GM12873 (cell line): ENCODE results near the gene MCOLN2.

ENCODE experiments used
- TF ChIP-seq, protein P1 (sequence below): IDR thresholded peaks from 2 replicates; pipeline ENCODE4 v1.5.1; 2012; ENCODE audit warnings: low read depth, mild to moderate bottlenecking, moderate library complexity, low read length, control low read depth; ENCODE audit not compliant: insufficient read depth; ENCODE audit errors: missing control alignments

The MCOLN2 gene

DNA sequence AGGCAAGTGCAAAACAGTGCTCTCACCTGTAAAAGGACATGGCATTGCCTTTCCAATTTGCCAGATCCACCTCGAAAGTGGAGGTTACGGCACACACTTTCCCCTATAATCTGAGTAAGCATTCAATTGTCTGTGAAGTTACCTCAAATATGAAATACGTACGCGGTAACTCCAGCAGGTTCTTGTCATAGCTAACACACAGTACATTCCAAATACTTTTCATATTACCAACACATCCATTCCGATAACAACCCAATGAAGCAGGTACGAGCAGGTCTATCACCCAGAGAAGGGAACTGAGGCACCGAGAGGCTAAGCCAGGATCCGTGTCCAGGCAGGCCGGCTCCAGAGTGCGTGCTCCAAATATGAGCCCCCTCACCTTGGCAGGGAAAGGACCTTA is 57.2 kb downstream of the MCOLN2 start:
- TF ChIP-seq, protein P1, sequence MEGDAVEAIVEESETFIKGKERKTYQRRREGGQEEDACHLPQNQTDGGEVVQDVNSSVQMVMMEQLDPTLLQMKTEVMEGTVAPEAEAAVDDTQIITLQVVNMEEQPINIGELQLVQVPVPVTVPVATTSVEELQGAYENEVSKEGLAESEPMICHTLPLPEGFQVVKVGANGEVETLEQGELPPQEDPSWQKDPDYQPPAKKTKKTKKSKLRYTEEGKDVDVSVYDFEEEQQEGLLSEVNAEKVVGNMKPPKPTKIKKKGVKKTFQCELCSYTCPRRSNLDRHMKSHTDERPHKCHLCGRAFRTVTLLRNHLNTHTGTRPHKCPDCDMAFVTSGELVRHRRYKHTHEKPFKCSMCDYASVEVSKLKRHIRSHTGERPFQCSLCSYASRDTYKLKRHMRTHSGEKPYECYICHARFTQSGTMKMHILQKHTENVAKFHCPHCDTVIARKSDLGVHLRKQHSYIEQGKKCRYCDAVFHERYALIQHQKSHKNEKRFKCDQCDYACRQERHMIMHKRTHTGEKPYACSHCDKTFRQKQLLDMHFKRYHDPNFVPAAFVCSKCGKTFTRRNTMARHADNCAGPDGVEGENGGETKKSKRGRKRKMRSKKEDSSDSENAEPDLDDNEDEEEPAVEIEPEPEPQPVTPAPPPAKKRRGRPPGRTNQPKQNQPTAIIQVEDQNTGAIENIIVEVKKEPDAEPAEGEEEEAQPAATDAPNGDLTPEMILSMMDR: no peak

DNA sequence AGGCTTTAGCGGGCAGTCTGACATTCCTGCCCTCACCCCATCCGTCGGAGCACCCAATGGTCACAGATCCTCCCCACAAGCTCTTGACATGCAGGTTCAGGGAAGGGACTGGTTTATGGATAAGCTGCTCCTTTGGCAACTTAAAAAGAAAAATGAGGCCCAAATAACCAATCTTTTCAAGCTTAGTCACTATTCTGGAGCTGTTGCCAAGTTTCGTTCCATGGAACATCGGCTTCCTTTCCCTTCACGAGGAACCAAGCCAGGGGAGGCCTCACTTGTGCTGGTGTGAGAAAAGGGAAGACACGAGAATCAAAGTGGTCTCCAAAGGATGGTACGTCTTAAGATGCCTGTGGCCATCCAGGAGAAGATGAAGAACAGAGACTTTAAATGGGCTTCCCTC is 57.8 kb downstream of the MCOLN2 start:
- TF ChIP-seq, protein P1: no peak

DNA sequence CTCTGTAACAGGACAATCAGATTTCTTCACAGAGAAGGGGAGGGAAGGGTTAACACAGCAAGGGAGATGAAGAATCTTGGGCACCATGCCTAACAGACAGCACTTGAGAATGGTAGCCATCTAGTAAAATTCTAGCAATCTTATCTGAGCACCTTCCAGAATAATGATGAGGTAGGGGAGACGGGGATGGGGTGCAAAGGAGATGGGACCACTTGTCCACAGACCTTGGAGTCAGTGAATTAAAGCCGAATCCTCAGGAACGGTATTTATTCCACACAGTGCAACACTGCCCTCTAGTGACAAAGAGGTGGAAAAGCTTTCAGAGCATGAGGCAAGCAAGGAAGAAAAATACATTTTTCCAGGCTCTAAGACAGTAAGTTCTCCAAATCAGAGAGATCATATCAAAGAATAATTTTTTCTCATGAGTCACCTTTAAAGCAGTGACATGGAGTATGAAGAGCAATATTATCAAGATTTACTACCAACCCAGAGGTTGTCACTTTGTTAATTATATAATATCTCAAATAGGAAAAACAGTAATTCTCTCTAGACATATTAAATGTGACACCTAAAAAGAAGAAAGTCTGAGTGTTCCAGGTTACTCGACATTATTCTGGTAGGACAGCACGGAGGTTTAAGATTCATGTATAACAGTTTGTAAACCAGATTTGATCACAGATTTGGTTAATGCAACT is 60.6 kb downstream of the MCOLN2 start:
- TF ChIP-seq, protein P1: peak; percentile 87

DNA sequence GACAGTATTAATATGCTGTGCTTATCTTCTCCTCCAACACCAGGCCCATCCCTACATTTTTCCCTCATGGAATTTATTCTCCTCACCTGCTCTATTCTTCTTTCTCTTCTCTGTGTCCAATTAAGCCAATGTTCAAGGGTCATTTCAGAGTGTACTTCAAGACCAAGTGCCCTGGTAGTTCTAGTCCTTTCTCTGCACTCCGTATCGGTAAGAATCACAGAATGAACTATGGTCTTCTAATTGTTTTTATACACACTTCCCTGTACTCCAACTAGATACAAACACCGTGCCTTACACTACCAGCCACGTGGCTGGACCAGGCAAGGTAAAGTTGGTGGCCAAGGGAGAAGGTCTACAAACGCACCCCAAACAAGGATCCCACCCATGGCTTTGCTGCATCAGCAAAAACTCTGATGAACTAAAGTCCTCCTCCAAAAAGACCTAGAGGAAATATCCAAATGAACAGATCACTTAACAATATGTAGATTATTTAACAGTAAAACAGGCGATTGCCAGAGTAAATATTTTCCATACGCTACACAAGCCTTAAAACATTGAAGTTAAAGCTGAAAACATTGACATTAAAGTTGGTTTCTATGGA is 63.8 kb downstream of the MCOLN2 start:
- TF ChIP-seq, protein P1: no peak

DNA sequence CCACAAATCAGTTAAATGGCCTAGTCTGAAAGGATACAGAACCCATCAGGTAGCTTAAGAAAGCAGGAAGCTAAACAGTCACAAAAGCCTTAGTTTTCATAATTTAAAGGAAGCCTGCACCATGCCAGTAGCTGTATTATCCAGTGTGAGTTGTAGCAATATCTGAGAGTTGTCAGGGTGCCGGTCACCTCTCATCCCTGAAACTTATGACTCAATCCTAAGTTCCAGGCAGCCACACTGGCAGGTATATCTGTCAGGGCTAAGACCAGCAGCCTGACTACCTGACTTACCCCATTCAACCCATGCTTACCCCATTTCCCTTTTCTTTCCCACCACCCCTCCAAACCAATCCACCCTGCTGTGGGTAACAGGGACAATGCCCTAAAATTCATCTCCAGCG is 66.1 kb downstream of the MCOLN2 start:
- TF ChIP-seq, protein P1: no peak

DNA sequence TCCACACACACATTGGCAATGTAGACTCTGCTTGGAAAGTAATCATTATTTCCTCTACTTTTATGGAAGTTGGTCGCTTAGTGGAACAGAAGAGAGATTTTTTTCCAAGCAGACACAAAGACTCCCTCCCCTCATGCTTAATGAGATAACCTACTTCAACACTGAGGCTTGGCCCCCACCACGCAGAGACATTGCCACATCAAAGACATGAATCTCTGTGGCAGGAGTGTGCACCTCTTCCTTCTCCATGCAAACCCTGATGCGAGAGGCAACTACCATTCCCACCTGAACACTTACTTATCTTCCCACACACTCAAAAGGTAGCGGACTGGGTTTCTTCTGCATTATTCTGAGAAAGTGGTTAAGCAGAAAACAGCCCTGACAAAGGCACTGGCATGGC is 66.6 kb downstream of the MCOLN2 start:
- TF ChIP-seq, protein P1: no peak

DNA sequence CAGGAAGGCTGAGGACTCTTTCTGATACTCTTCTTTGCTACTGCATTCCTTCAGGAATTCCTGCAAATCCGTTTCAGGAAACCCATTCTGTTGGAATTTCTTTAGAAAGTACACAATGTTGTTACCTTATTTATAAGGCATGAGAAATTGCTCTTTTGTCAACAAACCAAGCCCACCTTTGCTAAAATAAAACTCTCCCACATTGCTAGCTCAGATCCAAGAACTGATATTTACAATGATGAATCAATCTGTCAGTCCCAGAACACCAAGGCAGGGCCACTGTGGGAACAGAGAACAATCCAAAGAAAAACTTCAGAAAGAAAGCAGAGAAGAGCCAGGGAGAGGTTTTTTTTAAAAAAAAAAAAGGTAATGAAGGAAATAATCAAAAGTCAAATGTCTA is 67.3 kb downstream of the MCOLN2 start:
- TF ChIP-seq, protein P1: no peak
